Vagina (tissue), 2 donors: ENCODE results near the gene HERC2.
"Not testable (repeated sequence)": the region's sequence is repeated elsewhere in the genome, so short reads cannot be mapped to it uniquely, and the experiment has no call there.

Experiments
- CTCF ChIP-seq, 3 experiments: fragments of 450-650 bp in 2 of 3; fragments of 200-600 bp in 1 of 3; sonication (generic) in 1 of 3; IDR thresholded peaks; one replicate each; pipeline ENCODE4 v1.5.1; 2017 to 2019; ENCODE audit warnings: antibody characterized with exemption in 3 of 3, mild to moderate bottlenecking in 2 of 3, moderate library complexity in 2 of 3
- POLR2A ChIP-seq, 2 donors: fragments of 450-650 bp; IDR thresholded peaks; one replicate each; pipeline ENCODE4 v1.6.1; 2017; ENCODE audit warnings: antibody characterized with exemption in 2 of 2, mild to moderate bottlenecking in 2 of 2, moderate library complexity in 2 of 2
- POLR2AphosphoS5 ChIP-seq, 2 donors: sonication (generic); formaldehyde crosslinking; IDR thresholded peaks; one replicate each; pipeline ENCODE4 v1.9.0; 2017; ENCODE audit warnings: antibody characterized with exemption in 2 of 2, mild to moderate bottlenecking in 2 of 2, low read depth in 1 of 2; ENCODE audit not compliant: insufficient read depth in 1 of 2

GRCh38 chr15:28319725-28320124, 2.3 kb downstream of the HERC2 start:
- not testable (repeated sequence) for TF ChIP-seq CTCF (IDR thresholded peaks at IDR 0.05); POLR2A (IDR thresholded peaks at IDR 0.05); POLR2AphosphoS5 (IDR thresholded peaks at IDR 0.05; ENCODE audit: insufficient read depth in 1 of 2, low read depth in 1 of 2)
